PC-3 (cell line): ENCODE results near the gene CBX7.

ENCODE experiments used
- CTCF ChIP-seq: fragments of 300-600 bp; sonication (generic); conservative IDR thresholded peaks from 2 replicates; pipeline ENCODE4 v1.5.1; 2017; ENCODE audit warnings: antibody characterized with exemption, low read depth, mild to moderate bottlenecking, low read length
- EZH2 ChIP-seq: fragments of 300-600 bp; sonication (generic); IDR thresholded peaks from one replicate; pipeline ENCODE4 v1.6.1; 2017; ENCODE audit warnings: antibody characterized with exemption, mild to moderate bottlenecking, low read length; ENCODE audit not compliant: unreplicated experiment
- EZH2phosphoT487 ChIP-seq: fragments of 300-600 bp; sonication (generic); IDR thresholded peaks from 2 replicates; pipeline ENCODE4 v1.6.1; 2018; ENCODE audit warnings: mild to moderate bottlenecking, antibody characterized with exemption, low read length, borderline replicate concordance

DNA sequence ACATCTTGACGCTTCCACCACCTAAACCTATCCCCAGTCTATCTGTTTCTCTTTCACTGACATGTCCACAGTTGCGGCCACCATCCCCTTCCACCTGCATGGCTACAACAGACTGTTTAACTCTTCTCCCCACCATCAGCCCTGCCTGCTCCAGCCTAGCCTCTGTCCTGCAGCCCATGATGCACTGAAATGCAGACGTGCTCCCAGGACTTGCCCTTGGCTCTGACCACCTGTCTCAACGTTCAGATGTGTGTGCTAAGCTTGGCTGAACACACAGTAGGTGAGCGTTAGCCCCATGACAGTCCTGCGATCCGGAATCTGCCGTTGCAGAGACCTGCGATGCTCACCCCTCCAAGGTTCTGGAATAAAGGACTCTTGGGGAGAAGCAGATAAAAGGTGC is 22.7 kb downstream of the CBX7 start:
- TF ChIP-seq EZH2: no peak
- TF ChIP-seq EZH2phosphoT487: no peak
- no peak for TF ChIP-seq CTCF
